ENCODE measurements around the gene RMND5A.

- TF ChIP-seq CTCF (IDR thresholded peaks at IDR 0.05) (no peak), POLR2A (IDR thresholded peaks at IDR 0.05) (no peak)
These were observed 58.9 kb downstream of the RMND5A start for GRCh38 chr2:86778957-86779356.

Measured in body of pancreas (tissue), 4 donors.